Glomerular visceral epithelial cell (primary cell): ENCODE measurements around the gene GSTCD.

Source experiments
- DNase-seq: peaks from one replicate; pipeline ENCODE4 v3.0.0-alpha.2; 2016; ENCODE audit errors: extremely low spot score

The GSTCD gene

DNA sequence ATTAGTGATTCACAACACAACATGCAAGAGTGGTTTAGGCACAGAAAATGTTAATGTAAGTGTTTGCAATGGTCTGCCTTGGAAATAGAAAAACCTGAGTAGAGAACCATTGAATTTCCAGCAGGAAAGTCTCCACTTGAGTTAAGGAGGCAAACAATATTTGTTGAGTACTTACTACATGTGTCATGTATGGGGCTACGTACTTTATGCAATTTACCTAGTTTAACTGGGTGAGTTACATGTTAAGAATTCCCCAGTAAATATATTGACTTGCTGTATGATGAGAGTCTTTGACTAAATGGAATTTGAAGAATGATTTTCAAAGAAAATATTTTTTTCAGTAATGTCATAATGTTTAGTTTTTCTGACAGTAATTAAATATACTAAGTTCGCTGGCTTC lies 178.9 kb downstream of the GSTCD start:
- no peak for DNase-seq

DNA sequence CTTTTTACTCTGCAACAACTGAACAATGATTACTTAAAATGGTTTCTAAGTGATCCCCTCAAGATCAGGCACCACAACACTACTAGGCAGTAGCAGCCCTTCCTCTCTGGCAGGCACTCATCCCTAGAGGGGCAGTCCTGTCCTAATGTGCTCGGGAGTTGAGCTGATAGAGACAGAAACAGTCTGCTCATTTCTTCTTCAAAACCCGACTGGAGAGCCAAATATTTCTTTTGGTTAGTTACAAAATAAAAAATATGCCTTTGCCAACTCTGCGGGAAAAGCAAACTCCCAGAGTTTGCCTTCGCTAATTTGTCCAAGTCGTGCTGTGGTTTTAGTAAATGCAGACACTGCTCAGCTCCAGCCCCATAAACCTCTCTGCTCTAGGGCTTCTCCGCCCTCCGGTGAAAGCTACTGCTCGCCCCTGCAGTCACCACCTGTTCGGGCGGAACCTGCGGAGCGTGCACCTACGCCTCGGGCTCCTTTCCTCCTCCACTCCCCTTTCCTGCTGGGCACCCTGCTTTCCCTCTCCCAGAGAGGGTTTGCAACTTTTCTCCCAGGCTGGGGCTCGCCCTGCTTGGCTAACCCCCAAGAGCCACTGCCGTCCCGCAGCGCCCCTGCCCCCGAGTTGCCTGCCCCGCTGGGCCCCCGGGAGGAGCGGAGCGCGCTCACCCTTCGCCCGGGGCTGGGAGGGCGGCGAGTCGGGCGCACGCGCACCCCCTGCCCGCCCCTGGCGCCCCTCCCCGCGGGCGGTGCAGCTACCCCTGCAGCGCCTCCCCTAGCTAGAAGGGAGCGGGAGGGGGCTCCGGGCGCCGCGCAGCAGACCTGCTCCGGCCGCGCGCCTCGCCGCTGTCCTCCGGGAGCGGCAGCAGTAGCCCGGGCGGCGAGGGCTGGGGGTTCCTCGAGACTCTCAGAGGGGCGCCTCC lies 186.3 kb downstream of the GSTCD start, which contains the start of gene NPNT:
Gene NPNT, plus strand, starts transcription at position 812 of the 923 bp plus-strand sequence. CDS start 182 bp downstream, outside the sequence.
- peak; percentile 27 for DNase-seq

DNA sequence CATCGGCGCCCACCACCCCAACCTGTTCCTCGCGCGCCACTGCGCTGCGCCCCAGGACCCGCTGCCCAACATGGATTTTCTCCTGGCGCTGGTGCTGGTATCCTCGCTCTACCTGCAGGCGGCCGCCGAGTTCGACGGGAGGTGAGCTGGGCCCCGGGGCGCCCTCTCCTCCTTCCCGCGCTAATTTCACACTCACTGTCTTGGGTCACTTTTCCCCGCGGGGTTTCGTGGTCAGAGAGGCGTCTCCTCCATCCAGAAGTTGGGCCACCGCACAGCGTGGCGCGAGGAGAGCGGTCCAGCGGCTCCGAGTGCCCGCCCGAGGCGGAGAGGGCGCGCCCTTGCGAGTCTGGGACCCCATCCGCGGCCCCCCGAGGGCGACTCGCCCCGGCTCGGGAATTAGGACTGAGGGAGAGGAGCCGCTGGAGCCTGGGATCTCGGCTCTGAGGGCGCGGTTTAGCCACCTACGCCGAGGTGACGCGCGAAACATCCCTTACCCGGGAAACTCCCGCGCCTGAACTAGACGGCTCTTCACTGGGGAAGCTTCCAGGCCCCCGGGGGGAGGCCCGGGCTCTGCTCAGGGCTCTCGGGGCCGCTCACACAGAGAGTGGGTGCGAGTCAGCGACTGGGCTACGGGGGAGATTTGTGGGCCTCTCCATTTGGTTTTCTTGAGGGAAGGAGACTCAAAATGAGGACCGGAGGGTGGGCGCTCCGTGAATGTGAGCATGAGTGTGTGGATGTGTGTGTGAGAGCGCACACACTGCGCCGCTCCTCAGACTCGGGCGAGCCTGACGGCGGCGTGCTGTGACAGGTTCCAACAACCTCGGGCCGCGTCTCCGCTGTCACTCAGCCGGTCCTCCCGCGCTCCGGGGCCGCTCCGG lies 187.2 kb downstream of the GSTCD start:
- peak; percentile 36 for DNase-seq

DNA sequence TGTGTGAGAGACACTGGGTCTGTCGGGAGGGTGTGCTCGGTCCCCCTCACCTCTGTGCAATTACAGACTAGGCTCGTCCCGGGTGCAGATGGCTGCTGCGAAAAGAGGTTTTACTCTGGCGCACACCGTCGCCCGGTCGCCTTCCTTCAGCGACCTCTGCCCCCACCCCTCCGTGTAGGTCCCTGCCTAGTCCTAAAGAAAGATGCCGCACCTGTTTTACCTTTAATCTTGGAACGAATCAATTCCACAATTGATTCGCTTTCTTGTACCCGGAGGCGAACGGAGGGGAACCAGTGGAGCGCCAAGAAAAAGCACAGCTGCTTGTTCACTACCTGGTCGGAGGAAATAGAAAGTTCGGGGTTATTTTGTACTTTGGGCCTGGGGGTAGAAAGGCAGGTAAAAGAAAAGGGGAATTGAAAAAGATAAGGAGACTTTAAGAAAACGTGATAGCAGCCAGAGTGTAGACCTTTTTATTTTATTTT lies 187.9 kb downstream of the GSTCD start:
- DNase-seq, result no peak
